Stimulated activated effector memory CD8-positive, alpha-beta T cell treated with anti-CD3 and anti-CD28 coated beads, Interleukin-12 subunit alpha, Interleukin-12 subunit beta, amount 100 ng/mL, for 72 hours (primary cell): ENCODE results near the gene JARID2.

Source experiments
- ATAC-seq: fragments of 150-1000 bp; cut with Tn5 transposase; 2 replicates; pipeline ENCODE4 v1.10.0; 2021
- DNase-seq, 2 donors: peaks; one replicate each; pipeline ENCODE4 v3.0.0; 2021 to 2022; ENCODE audit warnings: low spot score in 2 of 2
- H3K27ac Mint-ChIP-seq: one replicate; pipeline ENCODE4 v1.8.0; 2022; ENCODE audit warnings: mild to moderate bottlenecking, mixed read lengths
- H3K36me3 Mint-ChIP-seq: one replicate; pipeline ENCODE4 v1.8.0; 2022; ENCODE audit warnings: mild to moderate bottlenecking, mixed read lengths
- H3K4me1 Mint-ChIP-seq: one replicate; pipeline ENCODE4 v1.8.0; 2022; ENCODE audit warnings: mixed read lengths
- H3K4me3 Mint-ChIP-seq: one replicate; pipeline ENCODE4 v1.8.0; 2022; ENCODE audit warnings: mild to moderate bottlenecking, mixed read lengths
- H3K9me3 Mint-ChIP-seq: one replicate; pipeline ENCODE4 v1.8.0; 2022; ENCODE audit warnings: mixed read lengths

Gene JARID2

DNA sequence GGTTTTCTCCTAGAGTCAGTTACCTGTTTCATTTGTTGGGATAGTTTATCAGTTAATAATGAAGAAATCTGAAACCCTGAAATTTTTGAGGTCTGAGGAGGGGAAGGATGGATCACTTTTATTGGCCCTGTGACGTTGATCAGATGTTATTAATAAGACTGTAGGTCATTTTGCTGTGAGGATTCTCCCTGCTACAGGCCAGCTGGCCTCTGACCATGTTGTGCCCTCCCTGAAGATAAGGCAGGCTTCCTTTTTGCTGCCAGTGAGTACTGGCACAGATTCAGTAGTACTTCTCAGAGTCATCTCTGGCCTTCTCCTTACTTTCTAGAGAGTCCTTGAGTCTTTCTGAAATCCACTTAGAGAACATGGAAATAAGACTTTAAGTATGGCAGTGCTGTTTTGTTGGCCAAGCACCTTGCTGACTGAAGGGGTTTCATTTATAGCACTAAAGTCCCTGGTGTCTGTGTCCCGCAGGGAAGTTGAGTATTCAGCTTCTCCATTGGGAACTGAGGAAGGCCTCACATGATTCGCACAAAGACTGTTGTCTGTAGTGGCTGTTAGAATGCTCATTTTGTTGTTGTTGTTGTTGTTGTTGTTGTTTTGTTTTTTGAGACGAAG, 214.3 kb downstream of the JARID2 start:
- Mint-ChIP-seq H3K9me3 (no peaks in the 10 kb centered on the region), H3K4me1 (peaks cover 42% of the 10 kb centered on the region), H3K27ac (peak overlapping the region; percentile 84), H3K36me3 (peaks cover 60% of the 10 kb centered on the region), H3K4me3 (no peak overlapping the region)
- ATAC-seq (no peak), DNase-seq (no peak)

GRCh38 chr6:15461127-15461944, 215.5 kb downstream of the JARID2 start:
- Mint-ChIP-seq H3K9me3 (no peaks in the 10 kb centered on the region), H3K4me3 (no peak overlapping the region), H3K4me1 (peaks cover 42% of the 10 kb centered on the region), H3K36me3 (peaks cover 57% of the 10 kb centered on the region), H3K27ac (no peak overlapping the region)
- ATAC-seq (no peak), DNase-seq (no peak)

DNA sequence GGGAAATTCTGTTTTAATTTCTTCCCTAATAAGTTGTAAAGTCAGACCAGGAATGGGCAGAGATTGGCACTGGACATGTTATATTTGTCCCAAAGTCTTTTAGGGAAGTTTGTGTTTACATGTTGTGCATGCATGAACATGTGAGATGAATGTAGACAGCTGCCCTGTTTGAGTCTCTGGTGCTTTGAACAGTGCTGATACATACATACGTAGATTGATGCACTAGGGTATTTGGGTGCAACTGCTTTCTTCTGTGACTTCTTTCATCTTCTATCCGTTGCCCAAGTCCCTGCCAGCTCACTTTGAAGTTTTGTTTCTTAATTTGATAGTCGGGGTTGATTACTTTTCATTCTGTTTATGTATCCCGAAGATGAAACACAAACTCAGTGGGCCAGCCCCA, 216.4 kb downstream of the JARID2 start:
- Mint-ChIP-seq H3K27ac (no peak overlapping the region), H3K4me1 (peaks cover 47% of the 10 kb centered on the region)
- no peak for ATAC-seq

GRCh38 chr6:15462717-15463525, 217.1 kb downstream of the JARID2 start:
- no peak overlapping the region for H3K27ac Mint-ChIP-seq
- ATAC-seq: no peak
- H3K36me3 Mint-ChIP-seq: peaks cover 44% of the 10 kb centered on the region
- H3K4me3 Mint-ChIP-seq: no peak overlapping the region
- no peaks in the 10 kb centered on the region for H3K9me3 Mint-ChIP-seq
- DNase-seq: no peak
- peaks cover 48% of the 10 kb centered on the region for H3K4me1 Mint-ChIP-seq

More for the DNA sequence above, 216.4 kb downstream of the JARID2 start:
- H3K9me3 Mint-ChIP-seq: no peaks in the 10 kb centered on the region
- H3K4me3 Mint-ChIP-seq: no peak overlapping the region
- H3K36me3 Mint-ChIP-seq: peaks cover 50% of the 10 kb centered on the region
- no peak for DNase-seq

- peak; percentile 51 to 75 for DNase-seq
- H3K4me1 Mint-ChIP-seq: peaks cover 38% of the 10 kb centered on the region
Measured at GRCh38 chr6:15464211-15464725, 218.4 kb downstream of the JARID2 start.

DNA sequence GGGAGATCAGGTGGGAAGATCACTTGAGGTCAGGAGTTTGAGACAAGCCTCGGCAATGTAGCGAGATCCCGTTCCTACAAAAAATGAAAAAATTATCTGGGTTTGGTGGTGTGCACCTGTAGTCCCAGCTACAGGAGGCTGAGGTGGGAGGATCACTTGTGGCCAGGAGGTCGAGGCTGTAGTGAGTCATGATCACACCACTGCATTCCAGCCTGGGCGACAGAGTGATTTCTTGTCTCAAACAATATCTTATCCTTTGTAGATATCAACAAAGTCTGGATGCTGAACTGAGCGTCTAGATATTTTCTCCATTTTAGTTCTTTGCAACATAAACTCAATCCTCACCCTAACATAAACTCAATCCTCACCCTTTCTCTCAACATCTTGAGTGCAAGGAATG, 219.3 kb downstream of the JARID2 start:
- DNase-seq (no peak), ATAC-seq (no peak)
- no peak overlapping the region for H3K4me3 Mint-ChIP-seq
- H3K27ac Mint-ChIP-seq: no peak overlapping the region
- H3K36me3 Mint-ChIP-seq: peaks cover 29% of the 10 kb centered on the region
- peaks cover 34% of the 10 kb centered on the region for H3K4me1 Mint-ChIP-seq
- H3K9me3 Mint-ChIP-seq: no peaks in the 10 kb centered on the region

More at GRCh38 chr6:15464211-15464725, 218.4 kb downstream of the JARID2 start:
- peaks cover 36% of the 10 kb centered on the region for H3K36me3 Mint-ChIP-seq
- no peak overlapping the region for H3K27ac Mint-ChIP-seq
- H3K9me3 Mint-ChIP-seq: no peaks in the 10 kb centered on the region
- no peak overlapping the region for H3K4me3 Mint-ChIP-seq
- peak; percentile 77 for ATAC-seq

DNA sequence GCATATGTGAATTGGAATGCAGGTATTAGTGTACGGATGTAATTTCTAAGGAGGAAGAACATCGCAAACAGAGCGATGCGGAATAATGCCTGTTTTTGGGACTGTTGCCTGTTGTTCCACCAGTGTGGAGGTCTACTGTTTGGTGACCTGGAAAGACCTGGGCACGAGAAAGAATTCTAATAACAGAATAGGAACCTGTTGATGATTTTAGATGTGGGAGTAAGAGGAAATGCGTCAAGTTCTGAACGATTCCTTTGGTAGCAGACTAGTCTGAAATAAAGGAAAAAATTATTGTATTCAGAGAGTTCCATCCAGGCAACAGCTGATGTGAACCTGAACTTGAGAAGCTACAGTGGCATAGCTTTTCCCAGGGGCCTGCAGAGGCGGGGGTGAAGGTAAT, 224.9 kb downstream of the JARID2 start:
- Mint-ChIP-seq H3K4me1 (peaks cover 20% of the 10 kb centered on the region), H3K27ac (no peak overlapping the region), H3K9me3 (no peaks in the 10 kb centered on the region), H3K36me3 (peaks cover 32% of the 10 kb centered on the region), H3K4me3 (no peak overlapping the region)
- DNase-seq (no peak), ATAC-seq (no peak)

DNA sequence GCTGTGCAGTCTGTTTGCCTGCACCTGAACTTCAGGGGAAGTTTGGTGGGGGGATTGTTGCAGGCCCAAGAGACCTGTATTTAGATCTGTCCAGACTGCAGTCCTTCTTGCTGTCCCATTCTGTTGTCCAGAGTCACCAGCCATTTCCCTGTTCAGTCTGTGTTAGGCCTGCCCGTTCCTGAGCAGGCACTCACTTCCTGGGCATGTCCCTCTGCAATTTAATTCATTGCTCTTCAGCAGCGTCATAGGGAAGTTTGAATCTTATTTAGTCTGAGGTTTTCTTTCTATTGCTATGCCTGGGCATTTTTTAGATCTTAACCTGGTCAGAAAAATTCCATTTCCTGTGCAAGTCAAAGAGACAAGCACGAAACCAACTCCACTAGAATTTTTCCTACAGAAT, 226.8 kb downstream of the JARID2 start:
- H3K36me3 Mint-ChIP-seq: peaks cover 40% of the 10 kb centered on the region
- peaks cover 20% of the 10 kb centered on the region for H3K4me1 Mint-ChIP-seq
- no peaks in the 10 kb centered on the region for H3K9me3 Mint-ChIP-seq
- ATAC-seq (no peak), DNase-seq (no peak)
- H3K4me3 Mint-ChIP-seq: no peak overlapping the region
- H3K27ac Mint-ChIP-seq: peak overlapping the region; percentile 61

DNA sequence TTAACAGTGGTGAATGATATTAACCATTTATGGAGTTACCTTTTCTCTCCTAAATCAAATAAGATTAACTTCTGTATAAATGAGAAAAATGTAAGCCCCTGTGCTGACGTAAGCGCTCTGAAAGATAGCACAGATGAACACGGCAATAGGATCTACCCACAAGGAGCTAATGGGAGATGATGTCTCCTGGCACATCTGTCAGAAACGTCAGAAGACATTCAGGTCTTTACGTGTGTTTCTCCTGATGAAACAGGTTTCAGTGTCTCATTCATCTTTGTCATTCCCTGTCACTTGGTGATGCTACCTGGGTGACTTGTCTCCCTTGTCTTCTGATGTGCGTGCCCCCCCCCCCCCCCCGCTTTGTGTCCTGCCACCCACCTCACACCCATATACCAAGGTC, 227.3 kb downstream of the JARID2 start:
- Mint-ChIP-seq H3K4me1 (peaks cover 20% of the 10 kb centered on the region), H3K9me3 (no peaks in the 10 kb centered on the region), H3K36me3 (peaks cover 45% of the 10 kb centered on the region), H3K27ac (no peak overlapping the region), H3K4me3 (no peak overlapping the region)
- DNase-seq: no peak
- no peak for ATAC-seq

DNA sequence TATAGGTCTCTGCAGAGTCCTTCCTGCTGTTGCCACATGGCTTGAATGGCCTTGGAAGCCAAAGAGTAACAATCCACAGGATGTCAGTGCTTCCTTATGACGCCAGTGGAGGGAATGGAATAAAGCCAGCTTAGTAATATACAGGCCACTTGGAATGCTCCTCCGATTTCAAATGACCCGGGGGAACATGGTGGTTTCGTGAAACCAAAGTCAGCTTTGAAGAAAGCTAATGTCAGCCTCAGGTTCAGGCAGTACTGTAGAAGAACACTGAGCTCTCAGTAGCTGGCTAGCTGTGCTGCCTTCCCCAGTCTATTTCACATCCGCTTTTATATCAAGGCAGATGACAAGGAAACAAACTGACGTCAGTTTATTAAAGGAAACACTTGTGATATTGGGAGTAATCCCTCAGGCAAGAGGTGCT, 227.9 kb downstream of the JARID2 start:
- no peaks in the 10 kb centered on the region for H3K9me3 Mint-ChIP-seq
- ATAC-seq (no peak), DNase-seq (no peak)

DNA sequence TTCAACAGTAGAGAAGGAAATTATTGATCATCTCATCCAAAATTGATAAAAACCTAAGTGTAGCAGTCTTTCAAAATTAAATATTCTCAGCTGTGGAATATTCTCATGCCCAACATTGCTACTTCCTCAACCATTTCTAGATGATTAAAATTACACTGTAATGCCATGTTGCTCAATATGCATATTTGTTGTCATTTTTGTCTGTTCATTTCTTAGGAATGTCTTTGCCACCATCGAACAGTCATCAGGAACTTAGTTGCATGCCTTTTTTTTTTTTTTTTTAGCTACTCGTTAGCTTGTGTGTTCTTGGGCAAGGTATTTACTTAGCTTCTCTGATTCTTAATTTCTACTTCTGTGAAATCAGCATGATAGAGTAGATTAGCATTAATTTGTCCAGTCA, 228.3 kb downstream of the JARID2 start:
- Mint-ChIP-seq H3K27ac (peak overlapping the region; percentile 12), H3K4me1 (peaks cover 24% of the 10 kb centered on the region), H3K36me3 (peaks cover 48% of the 10 kb centered on the region), H3K9me3 (no peaks in the 10 kb centered on the region), H3K4me3 (no peak overlapping the region)
- DNase-seq (no peak), ATAC-seq (no peak)

More for the DNA sequence above, 227.9 kb downstream of the JARID2 start:
- H3K27ac Mint-ChIP-seq: peak overlapping the region; percentile 12
- H3K4me1 Mint-ChIP-seq: peaks cover 20% of the 10 kb centered on the region
- H3K4me3 Mint-ChIP-seq: no peak overlapping the region
- peaks cover 48% of the 10 kb centered on the region for H3K36me3 Mint-ChIP-seq

DNA sequence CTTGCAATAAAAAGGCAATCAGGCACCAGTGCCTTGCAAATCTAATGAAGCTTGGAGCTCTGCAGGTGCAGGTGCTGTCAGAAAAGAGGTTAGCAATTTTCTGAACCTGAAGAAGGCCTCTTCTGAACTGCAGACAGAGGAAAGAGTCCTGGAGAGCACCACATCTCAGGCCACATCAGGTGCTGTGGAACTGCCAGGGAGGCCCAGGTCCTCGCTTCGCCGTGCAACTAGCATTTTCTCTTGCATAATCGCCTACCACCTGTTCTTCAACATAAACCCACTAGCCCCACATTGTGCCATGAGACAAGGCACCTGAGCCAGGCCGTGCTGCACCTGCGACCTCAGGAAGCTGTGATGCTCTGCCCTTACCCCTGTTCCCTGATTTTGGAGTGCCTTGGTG, 229.4 kb downstream of the JARID2 start:
- peaks cover 31% of the 10 kb centered on the region for H3K4me1 Mint-ChIP-seq
- peak overlapping the region; percentile 29 for H3K27ac Mint-ChIP-seq
- ATAC-seq (no peak), DNase-seq (no peak)
- no peak overlapping the region for H3K4me3 Mint-ChIP-seq
- peaks cover 57% of the 10 kb centered on the region for H3K36me3 Mint-ChIP-seq
- H3K9me3 Mint-ChIP-seq: no peaks in the 10 kb centered on the region

DNA sequence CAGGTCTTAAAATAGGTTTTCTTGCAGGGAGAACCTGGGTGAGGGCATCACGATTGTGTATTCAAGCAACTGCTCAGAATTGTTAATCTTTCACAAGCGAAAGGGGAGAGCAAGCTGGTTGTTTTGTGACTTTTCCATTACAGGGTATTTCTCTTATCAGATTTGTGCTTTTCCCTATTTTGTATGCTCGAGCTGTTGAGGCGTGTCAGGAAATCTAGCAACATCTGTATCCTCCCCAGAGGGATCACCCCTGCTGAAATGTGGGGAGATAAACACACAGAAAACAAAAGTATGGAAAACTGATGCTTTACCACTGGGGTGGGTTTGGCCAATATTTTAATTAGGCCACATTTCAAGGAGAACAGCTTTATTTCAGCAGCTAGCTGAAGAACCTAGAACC, 230.0 kb downstream of the JARID2 start:
- Mint-ChIP-seq H3K36me3 (peaks cover 57% of the 10 kb centered on the region), H3K27ac (peak overlapping the region; percentile 29), H3K4me3 (no peak overlapping the region), H3K4me1 (peaks cover 31% of the 10 kb centered on the region), H3K9me3 (no peaks in the 10 kb centered on the region)
- DNase-seq: no peak
- ATAC-seq: no peak

GRCh38 chr6:15476631-15477380, 230.9 kb downstream of the JARID2 start:
- H3K4me1 Mint-ChIP-seq: peaks cover 39% of the 10 kb centered on the region
- no peak for ATAC-seq

DNA sequence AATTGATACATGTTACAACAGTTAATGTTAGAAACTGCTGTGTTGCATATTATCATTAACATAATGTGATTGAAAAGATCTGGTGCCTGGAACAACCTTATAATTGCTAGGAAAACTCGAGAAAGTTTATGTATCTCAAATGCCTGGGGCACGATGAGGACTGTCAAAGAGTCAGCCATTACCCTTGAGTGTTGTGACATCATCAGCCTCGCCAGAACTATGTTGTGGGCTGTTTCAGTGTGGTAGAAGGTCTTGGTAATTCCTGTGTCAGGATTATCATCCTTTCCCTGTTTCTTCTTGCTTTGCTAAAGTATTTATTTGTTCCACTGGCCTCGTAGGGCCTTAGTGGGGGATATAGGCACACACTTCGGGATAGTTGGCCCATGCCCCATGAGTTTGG, 231.9 kb downstream of the JARID2 start:
- DNase-seq (no peak), ATAC-seq (no peak)
- H3K36me3 Mint-ChIP-seq: peaks cover 67% of the 10 kb centered on the region
- H3K4me1 Mint-ChIP-seq: peaks cover 42% of the 10 kb centered on the region
- H3K4me3 Mint-ChIP-seq: no peak overlapping the region
- no peaks in the 10 kb centered on the region for H3K9me3 Mint-ChIP-seq
- H3K27ac Mint-ChIP-seq: no peak overlapping the region

More at GRCh38 chr6:15476631-15477380, 230.9 kb downstream of the JARID2 start:
- no peak overlapping the region for H3K4me3 Mint-ChIP-seq
- H3K36me3 Mint-ChIP-seq: peaks cover 64% of the 10 kb centered on the region
- H3K27ac Mint-ChIP-seq: peak overlapping the region; percentile 16
- DNase-seq: no peak
- H3K9me3 Mint-ChIP-seq: no peaks in the 10 kb centered on the region
